ENCODE results near the gene C19orf67.

C19orf67 gene

DNA sequence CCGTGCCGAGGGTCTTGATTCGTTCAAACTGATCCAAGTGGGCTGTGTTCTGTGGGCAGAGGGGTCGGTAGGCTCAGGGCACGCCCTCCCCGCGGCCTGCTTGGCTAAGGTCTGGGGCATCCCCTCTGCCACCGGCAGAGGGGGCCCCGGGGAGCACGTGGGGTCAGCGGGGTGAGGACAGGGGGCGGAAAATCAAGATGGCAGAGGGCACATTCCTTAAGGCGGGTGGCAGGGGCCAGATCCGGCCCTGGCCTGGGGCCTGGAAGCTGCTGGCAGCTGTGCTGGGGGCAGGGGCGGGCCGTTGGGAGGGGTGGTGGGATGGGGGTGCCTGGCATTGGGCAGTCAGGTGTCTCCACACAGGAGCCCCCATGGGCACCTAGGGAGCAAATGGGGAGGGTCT is 21.3 kb upstream of the C19orf67 start:
- Histone ChIP-seq H3K4me2 (ENCODE audit: low read length) (no peak overlapping the region), H3K9me3 (ENCODE audit: control insufficient read depth, low read length) (no peaks in the 10 kb centered on the region), H3K79me2 (peaks cover 11% of the 10 kb centered on the region), H3K4me1 (no peaks in the 10 kb centered on the region), H3K27me3 (ENCODE audit: control insufficient read depth, insufficient read depth, low read length) (no peaks in the 10 kb centered on the region), H2AFZ (no peak overlapping the region), H3K9ac (no peak overlapping the region), H3K36me3 (ENCODE audit: control insufficient read depth, insufficient read depth, low read length) (no peaks in the 10 kb centered on the region), H3K27ac (no peak overlapping the region), H3K4me3 (ENCODE audit: low read depth, low read length) (no peak overlapping the region)
- TF ChIP-seq, protein P1, sequence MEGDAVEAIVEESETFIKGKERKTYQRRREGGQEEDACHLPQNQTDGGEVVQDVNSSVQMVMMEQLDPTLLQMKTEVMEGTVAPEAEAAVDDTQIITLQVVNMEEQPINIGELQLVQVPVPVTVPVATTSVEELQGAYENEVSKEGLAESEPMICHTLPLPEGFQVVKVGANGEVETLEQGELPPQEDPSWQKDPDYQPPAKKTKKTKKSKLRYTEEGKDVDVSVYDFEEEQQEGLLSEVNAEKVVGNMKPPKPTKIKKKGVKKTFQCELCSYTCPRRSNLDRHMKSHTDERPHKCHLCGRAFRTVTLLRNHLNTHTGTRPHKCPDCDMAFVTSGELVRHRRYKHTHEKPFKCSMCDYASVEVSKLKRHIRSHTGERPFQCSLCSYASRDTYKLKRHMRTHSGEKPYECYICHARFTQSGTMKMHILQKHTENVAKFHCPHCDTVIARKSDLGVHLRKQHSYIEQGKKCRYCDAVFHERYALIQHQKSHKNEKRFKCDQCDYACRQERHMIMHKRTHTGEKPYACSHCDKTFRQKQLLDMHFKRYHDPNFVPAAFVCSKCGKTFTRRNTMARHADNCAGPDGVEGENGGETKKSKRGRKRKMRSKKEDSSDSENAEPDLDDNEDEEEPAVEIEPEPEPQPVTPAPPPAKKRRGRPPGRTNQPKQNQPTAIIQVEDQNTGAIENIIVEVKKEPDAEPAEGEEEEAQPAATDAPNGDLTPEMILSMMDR (IDR thresholded peaks at IDR 0.05), result no peak

GRCh38 chr19:14105680-14106079 is 20.1 kb upstream of the C19orf67 start:
- H3K9ac ChIP-seq, result no peak overlapping the region
- H3K4me2 ChIP-seq (ENCODE audit: low read length), result no peak overlapping the region
- H3K4me3 ChIP-seq (ENCODE audit: low read depth, low read length), result no peak overlapping the region
- no peak overlapping the region for H2AFZ ChIP-seq
- H3K9me3 ChIP-seq (ENCODE audit: control insufficient read depth, low read length), result no peaks in the 10 kb centered on the region
- TF ChIP-seq, protein P1 (IDR thresholded peaks at IDR 0.05), result no peak
- H3K79me2 ChIP-seq, result peaks cover 7% of the 10 kb centered on the region
- no peaks in the 10 kb centered on the region for H3K4me1 ChIP-seq
- no peak overlapping the region for H3K27ac ChIP-seq
- H3K27me3 ChIP-seq (ENCODE audit: control insufficient read depth, insufficient read depth, low read length), result no peaks in the 10 kb centered on the region
- no peaks in the 10 kb centered on the region for H3K36me3 ChIP-seq (ENCODE audit: control insufficient read depth, insufficient read depth, low read length)

DNA sequence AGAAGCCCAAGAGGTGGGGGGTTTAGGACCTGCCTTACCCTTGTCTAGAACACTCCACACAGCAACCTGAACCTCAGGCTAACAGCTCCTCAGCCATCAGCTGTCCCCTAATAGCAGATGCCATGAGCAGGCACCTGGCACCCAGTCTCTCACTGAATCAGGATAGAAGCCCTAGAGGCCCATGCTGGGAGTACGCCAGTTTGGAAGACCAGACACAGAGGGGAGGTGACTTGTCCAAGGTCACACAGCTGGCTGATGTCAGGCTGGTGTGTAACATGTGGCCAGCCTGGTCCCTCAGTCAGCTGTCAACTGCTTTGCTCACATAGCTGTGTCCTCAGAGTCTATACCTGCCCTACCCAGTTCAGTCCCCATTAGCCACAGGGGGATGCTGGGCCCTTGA is 17.7 kb upstream of the C19orf67 start:
- Histone ChIP-seq H3K27ac (no peak overlapping the region), H3K9me3 (ENCODE audit: control insufficient read depth, low read length) (no peaks in the 10 kb centered on the region)

DNA sequence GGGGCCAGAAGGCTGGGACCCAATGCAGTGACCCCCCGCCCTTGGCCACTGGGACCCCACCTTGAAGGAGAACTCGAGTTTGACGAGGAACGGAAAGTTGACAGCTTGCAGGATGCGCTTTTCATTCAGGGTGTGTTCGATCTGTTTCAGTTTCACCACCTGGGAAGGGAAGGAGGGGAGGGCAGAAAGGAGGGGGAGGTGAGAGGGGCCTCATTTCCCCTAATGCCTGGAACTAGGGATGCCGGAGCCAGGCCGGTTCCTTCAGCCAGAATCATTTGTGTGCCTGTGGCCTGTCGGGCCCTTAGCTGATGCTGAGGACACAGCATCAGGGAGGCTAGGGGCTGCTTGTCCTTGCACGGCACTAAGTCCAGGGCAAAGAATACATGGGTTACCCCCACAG is 17.2 kb upstream of the C19orf67 start:
- TF ChIP-seq, protein P1 (IDR thresholded peaks at IDR 0.05), result no peak
- Histone ChIP-seq H3K9ac (no peak overlapping the region), H3K27ac (no peak overlapping the region), H3K4me1 (no peaks in the 10 kb centered on the region), H3K36me3 (ENCODE audit: control insufficient read depth, insufficient read depth, low read length) (no peaks in the 10 kb centered on the region), H2AFZ (no peak overlapping the region), H3K4me3 (ENCODE audit: low read depth, low read length) (no peak overlapping the region), H3K79me2 (no peaks in the 10 kb centered on the region), H3K4me2 (ENCODE audit: low read length) (no peak overlapping the region), H3K9me3 (ENCODE audit: control insufficient read depth, low read length) (no peaks in the 10 kb centered on the region), H3K27me3 (ENCODE audit: control insufficient read depth, insufficient read depth, low read length) (no peaks in the 10 kb centered on the region)

More for the DNA sequence above, 17.7 kb upstream of the C19orf67 start:
- no peak overlapping the region for H3K4me3 ChIP-seq (ENCODE audit: low read depth, low read length)
- no peaks in the 10 kb centered on the region for H3K4me1 ChIP-seq
- H3K27me3 ChIP-seq (ENCODE audit: control insufficient read depth, insufficient read depth, low read length), result no peaks in the 10 kb centered on the region
- H3K4me2 ChIP-seq (ENCODE audit: low read length), result no peak overlapping the region
- TF ChIP-seq, protein P1 (IDR thresholded peaks at IDR 0.05), result no peak
- no peak overlapping the region for H3K9ac ChIP-seq
- no peak overlapping the region for H2AFZ ChIP-seq
- H3K79me2 ChIP-seq, result no peaks in the 10 kb centered on the region
- H3K36me3 ChIP-seq (ENCODE audit: control insufficient read depth, insufficient read depth, low read length), result no peaks in the 10 kb centered on the region

- H3K4me2 ChIP-seq (ENCODE audit: low read length), result no peak overlapping the region
- H2AFZ ChIP-seq, result no peak overlapping the region
- H3K27me3 ChIP-seq (ENCODE audit: control insufficient read depth, insufficient read depth, low read length), result no peaks in the 10 kb centered on the region
- no peaks in the 10 kb centered on the region for H3K9me3 ChIP-seq (ENCODE audit: control insufficient read depth, low read length)
- no peak overlapping the region for H3K27ac ChIP-seq
- H3K4me3 ChIP-seq (ENCODE audit: low read depth, low read length), result no peak overlapping the region
- H3K36me3 ChIP-seq (ENCODE audit: control insufficient read depth, insufficient read depth, low read length), result no peaks in the 10 kb centered on the region
- no peaks in the 10 kb centered on the region for H3K79me2 ChIP-seq
- TF ChIP-seq, protein P1 (IDR thresholded peaks at IDR 0.05), result no peak
- no peak overlapping the region for H3K9ac ChIP-seq
- H3K4me1 ChIP-seq, result no peaks in the 10 kb centered on the region
Measured at GRCh38 chr19:14102102-14102696, 16.6 kb upstream of the C19orf67 start.
